GM21825 (cell line): Measurements from ENCODE around the gene MAP2K5.

ENCODE experiments used
- ATAC-seq: cut with Tn5 transposase; IDR thresholded peaks from one replicate; pipeline ENCODE4 v1.9.1; 2021; ENCODE audit warnings: mild to moderate bottlenecking, moderate library complexity; ENCODE audit not compliant: unreplicated experiment

The MAP2K5 gene

GRCh38 chr15:67820992-67821783 lies 278.7 kb downstream of the MAP2K5 start:
- ATAC-seq = no peak

GRCh38 chr15:67821784-67822440 lies 279.4 kb downstream of the MAP2K5 start:
- no peak for ATAC-seq

- ATAC-seq = no peak
Observed at GRCh38 chr15:67822537-67823313, 280.2 kb downstream of the MAP2K5 start.

- ATAC-seq = no peak
Observed at GRCh38 chr15:67823314-67824196, 281.1 kb downstream of the MAP2K5 start.

- no peak for ATAC-seq
Observed at GRCh38 chr15:67824197-67824968, 281.9 kb downstream of the MAP2K5 start.

GRCh38 chr15:67824976-67825880 lies 282.7 kb downstream of the MAP2K5 start, which contains the start of gene SKOR1:
Gene SKOR1, plus strand, starts transcription at chr15:67825509. Its CDS starts 94 bp downstream, at chr15:67825603.
- ATAC-seq = no peak

- no peak for ATAC-seq
Observed at GRCh38 chr15:67825881-67826716, 283.6 kb downstream of the MAP2K5 start.

GRCh38 chr15:67826717-67827561 lies 284.4 kb downstream of the MAP2K5 start:
- no peak for ATAC-seq

GRCh38 chr15:67827562-67828277 lies 285.2 kb downstream of the MAP2K5 start:
- no peak for ATAC-seq

- ATAC-seq = no peak
Observed at GRCh38 chr15:67828278-67828968, 285.9 kb downstream of the MAP2K5 start.

- no peak for ATAC-seq
Observed at GRCh38 chr15:67828969-67829646, 286.6 kb downstream of the MAP2K5 start.

GRCh38 chr15:67829647-67830504 lies 287.4 kb downstream of the MAP2K5 start:
- ATAC-seq = no peak

GRCh38 chr15:67831363-67831762 lies 288.9 kb downstream of the MAP2K5 start:
- no peak for ATAC-seq

- no peak for ATAC-seq
Observed at GRCh38 chr15:67832031-67832551, 289.6 kb downstream of the MAP2K5 start.
